Astrocyte of the spinal cord (primary cell): ENCODE results near the gene FOCAD.
A peak's percentile ranks its signal among the peaks of the same experiment; 100 is the strongest.

Experiments
- DNase-seq: peaks from one replicate; pipeline ENCODE4 v3.0.0; 2011; ENCODE audit warnings: low read depth, low spot score
- H3K4me3 ChIP-seq: 2 replicates; pipeline ENCODE4 v1.5.1; 2011; ENCODE audit warnings: low read depth, mild to moderate bottlenecking, low read length, moderate library complexity
- CTCF ChIP-seq: IDR thresholded peaks from 2 replicates; pipeline ENCODE4 v1.5.1; 2012; ENCODE audit warnings: low read depth, mild to moderate bottlenecking, low read length, inconsistent platforms
- in situ Hi-C: cut with HindIII; loops from 2 replicates; pipeline ENCODE4 v1.10.0; 2017; ENCODE audit warnings: low sequenced_read_pairs

The FOCAD gene

GRCh38 chr9:20823051-20823450, 139.0 kb downstream of the FOCAD start:
- DNase-seq: no peak
- no peak overlapping the region for H3K4me3 ChIP-seq
- in situ Hi-C loops: no loop called here

GRCh38 chr9:20831028-20831427, 147.0 kb downstream of the FOCAD start:
- TF ChIP-seq CTCF: no peak
- in situ Hi-C loops: no loop called here
- no peak for DNase-seq
- H3K4me3 ChIP-seq: no peak overlapping the region

More at GRCh38 chr9:20823051-20823450, 139.0 kb downstream of the FOCAD start:
- no peak for TF ChIP-seq CTCF

GRCh38 chr9:20832775-20833174, 148.7 kb downstream of the FOCAD start:
- no peak for TF ChIP-seq CTCF
- in situ Hi-C loops: no loop called here
- no peak for DNase-seq
- no peak overlapping the region for H3K4me3 ChIP-seq

- H3K4me3 ChIP-seq: no peak overlapping the region
- DNase-seq: peak; percentile 49
- in situ Hi-C loops: no loop called here
- no peak for TF ChIP-seq CTCF
Observed at GRCh38 chr9:20835377-20836286, 151.6 kb downstream of the FOCAD start.

DNA sequence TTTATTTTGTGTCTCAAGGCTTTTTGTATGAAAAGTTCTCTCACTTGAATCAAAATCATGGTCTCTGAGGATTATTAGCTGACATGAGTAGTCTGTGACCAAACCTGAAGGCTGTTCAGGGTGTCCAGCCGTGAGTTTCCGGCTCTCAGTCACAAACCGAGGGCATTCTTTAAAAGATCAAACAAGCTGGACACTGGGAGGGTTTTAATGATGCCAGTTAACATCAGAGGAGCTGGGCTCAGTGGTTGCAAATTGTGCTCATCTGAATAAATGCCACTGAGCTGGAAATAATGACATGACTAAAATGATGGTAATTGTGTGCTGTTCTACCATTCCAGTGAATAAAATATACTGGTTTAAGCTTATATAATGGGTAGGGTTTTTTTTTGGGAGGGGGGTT, 153.1 kb downstream of the FOCAD start:
- H3K4me3 ChIP-seq: no peak overlapping the region
- no peak for TF ChIP-seq CTCF
- in situ Hi-C loops: no loop called here
- DNase-seq: no peak

DNA sequence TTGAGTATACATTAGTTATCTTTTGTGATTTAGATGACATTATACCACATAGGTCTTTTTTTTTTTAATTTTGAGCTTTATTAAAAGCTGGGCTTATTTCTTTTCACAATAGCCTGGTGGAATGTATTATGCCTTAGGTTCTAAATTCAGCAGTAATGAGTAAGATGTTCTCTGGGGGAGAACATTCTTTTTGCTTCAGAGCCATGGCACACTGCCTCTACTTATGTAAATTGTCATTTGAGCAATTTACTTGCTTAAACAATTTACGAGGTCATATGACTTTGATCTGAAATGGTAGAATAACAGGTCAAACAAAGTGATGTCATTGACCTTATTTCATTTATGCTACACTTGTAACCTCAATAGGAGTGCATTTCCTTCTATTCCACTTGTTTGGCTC, 154.2 kb downstream of the FOCAD start:
- H3K4me3 ChIP-seq: no peak overlapping the region
- DNase-seq: peak; percentile 42
- in situ Hi-C loops: no loop called here
- TF ChIP-seq CTCF: no peak
